Gastrocnemius medialis (tissue), 4 donors: ENCODE results near the gene CCDC74B.
"Not testable (repeated sequence)": the region's sequence is repeated elsewhere in the genome, so short reads cannot be mapped to it uniquely, and the experiment has no call there.

Source experiments
- CTCF ChIP-seq, 5 experiments: fragments of 450-650 bp in 3 of 5; fragments of 200-600 bp in 2 of 5; sonication (generic) in 2 of 5; IDR thresholded peaks in 4 of 5; conservative IDR thresholded peaks in 1 of 5; 1 replicate in 4 of 5; 2 replicates in 1 of 5; pipeline ENCODE4 v1.5.1; 2016 to 2019; ENCODE audit warnings: antibody characterized with exemption in 5 of 5, mild to moderate bottlenecking in 3 of 5, moderate library complexity in 3 of 5
- POLR2A ChIP-seq, 2 donors: fragments of 450-650 bp; IDR thresholded peaks; one replicate each; pipeline ENCODE4 v1.6.1; 2017; ENCODE audit warnings: antibody characterized with exemption in 2 of 2, mild to moderate bottlenecking in 2 of 2, moderate library complexity in 2 of 2

- not testable (repeated sequence) for TF ChIP-seq CTCF (IDR thresholded peaks at IDR 0.05 in 4 of 5, conservative IDR thresholded peaks at IDR 0.05 in 1 of 5); POLR2A (IDR thresholded peaks at IDR 0.05)
These were observed 38.1 kb upstream of the CCDC74B start for GRCh38 chr2:130182826-130183511.
